RWPE1 (cell line): ENCODE measurements around the gene NIPAL3.
A peak's percentile ranks its signal among the peaks of the same experiment; 100 is the strongest.

Experiments used
- CTCF ChIA-PET: fragments of 350-600 bp; sonication (Branson Sonifier 250); formaldehyde crosslinking; extraction: SDS; loops from one replicate; lab custom pipeline; 2021; lab: Yijun Ruan, JAX
- POLR2A ChIA-PET: fragments of 400-600 bp; formaldehyde crosslinking; extraction: SDS; loops from one replicate; lab custom pipeline; 2020; ENCODE audit warnings: antibody characterized with exemption; ENCODE audit not compliant: low non-redundant PET; lab: Yijun Ruan, JAX
- DNase-seq: peaks from one replicate; pipeline ENCODE4 v3.0.0; 2012; ENCODE audit warnings: low spot score
- H3K27ac ChIP-seq: fragments of 450-650 bp; 2 replicates; pipeline ENCODE4 v1.5.1; 2017
- CTCF ChIP-seq: fragments of 450-650 bp; conservative IDR thresholded peaks from 2 replicates; pipeline ENCODE4 v1.5.1; 2017; ENCODE audit warnings: low read depth, mild to moderate bottlenecking

Gene NIPAL3

DNA sequence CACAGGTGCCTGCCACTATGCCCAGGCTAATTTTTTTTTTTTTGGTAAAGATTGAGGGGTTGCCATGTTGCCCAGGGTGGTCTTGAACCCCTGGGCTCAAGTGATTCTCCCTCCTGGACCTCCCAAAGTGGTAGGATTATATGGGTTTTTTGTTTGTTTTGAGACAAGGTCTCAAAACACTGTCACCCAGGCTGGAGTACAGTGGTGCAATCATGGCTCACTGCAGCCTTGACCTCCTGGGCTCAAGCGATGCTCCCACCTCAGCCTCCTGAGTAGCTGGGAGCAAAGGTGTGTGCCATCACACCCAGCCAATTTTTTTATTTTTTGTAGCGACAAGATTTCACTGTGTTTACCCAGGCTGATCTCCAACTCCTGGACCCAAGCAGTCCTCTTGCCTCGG lies 78.2 kb downstream of the NIPAL3 start:
- no peak overlapping the region for H3K27ac ChIP-seq
- no peak for TF ChIP-seq CTCF
- CTCF ChIA-PET: interaction anchor here (0.6 kb wide), 1 partner anchor 82 kb away, joined by 4 read pairs; no protein-coding TSS in a partner anchor
- no peak for DNase-seq
- POLR2A ChIA-PET: no interaction called here

DNA sequence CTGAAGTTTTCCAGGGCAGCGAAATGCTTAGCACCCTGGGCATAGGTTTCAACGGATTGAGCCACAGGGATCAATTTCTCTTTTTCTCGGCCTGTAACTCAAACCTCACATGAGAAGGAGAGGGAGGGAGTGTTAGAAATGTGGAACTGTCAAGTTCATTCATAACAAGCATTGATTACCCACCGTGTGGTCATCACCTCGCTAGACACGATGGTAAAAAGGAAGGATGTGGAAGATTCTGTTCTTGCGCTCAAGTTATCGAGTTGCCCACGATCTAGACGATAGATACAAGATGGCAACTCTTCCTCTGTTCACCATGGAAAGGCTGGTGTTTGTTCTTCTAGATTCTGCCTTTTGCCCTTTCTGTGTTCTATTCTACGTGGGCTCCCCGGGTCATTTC lies 83.0 kb downstream of the NIPAL3 start:
- ChIA-PET CTCF (no interaction called here), POLR2A (no interaction called here)
- no peak overlapping the region for H3K27ac ChIP-seq
- TF ChIP-seq CTCF: no peak
- DNase-seq: no peak

DNA sequence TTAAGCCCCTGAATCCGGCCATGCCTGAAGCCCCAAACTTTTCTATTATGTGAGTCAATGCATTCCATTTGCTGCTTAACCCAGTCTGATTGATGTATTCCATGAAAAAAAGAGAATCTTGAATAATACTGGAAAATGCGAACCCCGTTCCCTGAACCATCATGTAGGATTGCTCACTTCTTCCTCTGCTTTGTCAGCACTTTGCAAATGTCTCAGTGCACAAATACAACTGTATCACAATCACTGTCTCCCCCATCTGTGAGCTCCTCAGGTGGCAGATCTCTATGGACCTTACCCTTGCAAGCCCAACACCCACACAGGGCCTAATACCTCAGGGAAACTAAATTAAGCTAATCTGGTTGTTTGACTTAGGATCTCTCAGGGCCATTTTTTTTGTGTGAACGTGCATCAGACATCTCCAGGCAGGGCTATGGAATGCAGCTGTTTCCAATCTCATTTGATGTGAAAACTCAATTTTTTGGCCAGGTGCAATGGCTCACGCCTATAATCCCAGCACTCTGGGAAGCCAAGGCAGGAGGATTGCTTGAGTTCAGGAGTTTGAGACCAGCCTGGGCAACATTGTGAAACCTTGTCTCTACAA lies 84.9 kb downstream of the NIPAL3 start:
- ChIA-PET CTCF (no interaction called here), POLR2A (no interaction called here)
- DNase-seq: no peak
- no peak for TF ChIP-seq CTCF
- H3K27ac ChIP-seq: no peak overlapping the region

DNA sequence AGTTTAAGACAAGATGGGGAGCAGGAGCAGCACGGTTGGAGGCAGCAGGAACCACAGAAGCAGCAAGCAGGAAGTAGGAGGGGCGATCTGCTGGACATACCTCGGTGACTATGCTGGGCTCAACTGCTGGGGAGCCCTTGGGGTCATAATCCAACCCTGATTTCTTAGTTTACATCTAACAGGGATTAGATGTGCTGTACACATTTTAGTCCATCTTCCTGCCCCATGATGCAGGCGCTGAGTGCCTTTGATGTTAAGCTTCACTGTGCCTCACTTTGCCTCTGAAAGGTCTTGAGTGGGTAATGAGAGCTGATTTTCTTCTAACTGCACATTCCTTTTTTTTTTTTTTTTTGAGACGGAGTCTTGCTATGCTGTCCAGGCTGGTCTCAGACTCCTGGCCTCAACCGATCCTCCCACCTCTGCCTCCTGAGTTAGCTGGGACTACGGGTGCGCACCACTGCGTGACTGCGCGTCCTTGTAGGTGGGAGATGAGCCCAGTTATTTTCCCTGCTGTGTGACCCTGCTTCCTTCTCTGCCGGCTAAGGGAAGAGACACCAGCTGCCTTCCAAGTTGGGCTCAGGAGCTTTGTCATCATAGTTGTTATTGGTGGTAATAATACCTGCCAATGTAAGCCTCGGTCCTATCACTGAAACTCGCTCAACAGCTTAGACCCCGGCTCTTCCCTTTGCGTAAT lies 85.9 kb downstream of the NIPAL3 start:
- TF ChIP-seq CTCF: no peak
- CTCF ChIA-PET: interaction anchor here (0.6 to 1.7 kb wide), 3 partner anchors 23 to 232 kb away, joined by 3 to 9 read pairs (median 3); partner anchors contain the start of gene NIPAL3
- no peak for DNase-seq
- peak overlapping the region; percentile 82 for H3K27ac ChIP-seq
- POLR2A ChIA-PET: interaction anchor here (0.6 to 1.1 kb wide), 2 partner anchors 44 to 107 kb away, joined by 3 read pairs; no protein-coding TSS in a partner anchor

- ChIA-PET CTCF (interaction anchor here (0.6 to 1.7 kb wide), 3 partner anchors 23 to 231 kb away, joined by 3 to 9 read pairs (median 3); partner anchors contain the start of gene NIPAL3), POLR2A (interaction anchor here (1.1 kb wide), 1 partner anchor 45 kb away, joined by 3 read pairs; no protein-coding TSS in a partner anchor)
- H3K27ac ChIP-seq: peak overlapping the region; percentile 82
- DNase-seq: peak; percentile 76
- no peak for TF ChIP-seq CTCF
Observed at GRCh38 chr1:24502065-24502708, 86.6 kb downstream of the NIPAL3 start.

- CTCF ChIA-PET: interaction anchor here (1.7 kb wide), 1 partner anchor 87 kb away, joined by 9 read pairs; the partner anchor contains the start of gene NIPAL3
- peak; percentile 89 for DNase-seq
- TF ChIP-seq CTCF: no peak
- POLR2A ChIA-PET: interaction anchor here (0.8 kb wide), 1 partner anchor 13 kb away, joined by 4 read pairs; no protein-coding TSS in a partner anchor
- H3K27ac ChIP-seq: peak within 1 kb of the TSS; percentile 82
Observed at GRCh38 chr1:24502709-24503058, 87.1 kb downstream of the NIPAL3 start, which contains the start of gene RCAN3. Gene RCAN3 (plus strand): TSS chr1:24502836. CDS start chr1:24514373, 11,537 bp downstream.
